Measurements from ENCODE around the gene KRTAP12-1. TPM values are rescaled to one million over a fixed set of nuclear protein-coding genes. Genes with fewer than 3 reads are reported as not detected.
"Not testable (repeated sequence)": the region's sequence is repeated elsewhere in the genome, so short reads cannot be mapped to it uniquely, and the experiment has no call there.

Gene KRTAP12-1
- total RNA-seq, 1 donor from 2014 or later = not detected

DNA sequence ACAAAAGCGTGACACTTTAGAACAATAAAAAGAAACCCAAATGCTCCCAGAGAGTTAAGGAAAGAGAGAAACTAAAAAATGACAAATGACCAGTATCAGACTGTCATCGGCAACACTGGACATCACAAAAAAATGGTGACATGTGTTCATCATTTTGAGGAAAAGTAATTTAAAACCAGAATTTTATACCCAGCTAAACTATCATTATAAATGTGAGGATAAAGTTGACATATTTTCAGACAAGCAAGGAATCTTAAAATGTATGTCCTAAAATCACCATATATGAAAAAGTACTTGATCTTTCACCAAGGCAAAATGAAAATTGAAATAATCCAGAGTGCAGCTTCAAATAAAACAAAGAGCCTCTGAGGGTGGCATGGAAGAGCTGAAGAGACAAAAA is 37.1 kb downstream of the KRTAP12-1 start:
- no peak for DNase-seq

DNA sequence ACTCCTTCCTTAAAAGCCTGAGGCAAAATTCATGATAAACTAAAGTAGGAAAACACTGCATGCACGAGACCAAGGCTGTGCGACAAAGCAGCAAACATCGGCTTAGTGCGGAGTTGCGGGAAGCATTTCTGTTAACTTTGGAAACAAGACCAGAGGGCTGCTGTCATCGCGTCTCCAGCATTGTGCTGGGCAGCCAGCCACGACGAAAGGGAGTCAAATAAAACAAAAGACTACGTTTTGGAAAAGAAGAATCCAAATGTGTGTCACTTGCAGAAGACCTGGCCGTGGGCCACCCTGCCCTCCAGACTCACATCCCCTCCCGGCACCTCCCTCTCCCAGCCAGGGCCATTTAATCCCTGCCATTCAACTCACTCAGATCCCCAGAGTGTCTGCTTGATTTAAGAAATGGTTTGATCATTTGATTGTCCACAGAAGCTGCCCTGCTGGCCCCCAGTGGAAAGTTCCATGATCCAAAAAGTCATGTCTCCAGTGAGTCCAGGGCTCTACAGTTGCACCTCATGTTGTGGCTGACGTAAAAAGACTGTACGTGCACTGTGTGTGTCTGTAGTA is 38.1 kb downstream of the KRTAP12-1 start:
- DNase-seq = peak; percentile 22

DNA sequence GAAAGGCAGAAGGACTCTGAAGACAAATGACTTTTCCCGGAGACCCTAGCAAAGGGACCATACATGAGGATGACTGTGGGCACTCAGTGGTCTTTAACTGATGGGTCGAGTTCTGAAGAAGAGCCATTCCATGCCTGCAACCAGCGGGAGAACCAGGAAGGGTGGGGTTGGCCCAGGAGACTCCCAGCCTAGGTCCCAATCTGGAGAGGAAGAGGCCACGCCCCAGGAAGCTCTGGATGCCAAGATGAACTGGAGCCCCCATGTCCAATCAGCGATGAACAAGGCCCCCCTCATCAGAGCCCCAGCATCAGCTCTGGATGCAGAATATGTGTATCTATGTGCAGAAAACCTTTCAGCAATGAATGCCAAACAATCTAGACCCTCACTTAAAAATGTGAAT is 41.2 kb downstream of the KRTAP12-1 start:
- no peak for DNase-seq

GRCh38 chr21:44639331-44639655 is 42.7 kb downstream of the KRTAP12-1 start:
- no peak for DNase-seq

- not testable (repeated sequence) for DNase-seq
Observed at GRCh38 chr21:44638506-44639330, 43.2 kb downstream of the KRTAP12-1 start.

- not testable (repeated sequence) for DNase-seq
Observed at GRCh38 chr21:44637851-44638348, 44.1 kb downstream of the KRTAP12-1 start.

- DNase-seq = no peak
Observed at GRCh38 chr21:44637018-44637850, 44.7 kb downstream of the KRTAP12-1 start, which contains the start of gene KRTAP10-10. Gene KRTAP10-10 (plus strand): TSS chr21:44637356. CDS start chr21:44637418, 62 bp downstream.

GRCh38 chr21:44636209-44637017 is 45.5 kb downstream of the KRTAP12-1 start:
- DNase-seq = no peak

GRCh38 chr21:44632067-44632466 is 49.9 kb downstream of the KRTAP12-1 start:
- no peak for DNase-seq

Small RNA genes within 50 kb of the gene (small RNA-seq; reads per million reads assigned to genes)
- not detected for gene KRTAP12-6P (ENCODE audit: low replicate concordance)

Other genes starting within 250 kb of the KRTAP12-1 start
- gene LRRC3, start 226.7 kb downstream of the KRTAP12-1 start, total RNA-seq = 2.4 TPM
- gene KRTAP10-1, start 142.0 kb downstream of the KRTAP12-1 start, total RNA-seq = not detected
- gene KRTAP10-2, start 130.7 kb downstream of the KRTAP12-1 start, total RNA-seq = not detected
- gene KRTAP10-3, start 123.4 kb downstream of the KRTAP12-1 start, total RNA-seq = not detected
- not detected for gene KRTAP10-4, start 108.4 kb downstream of the KRTAP12-1 start, total RNA-seq
- not detected for gene KRTAP10-5, start 101.6 kb downstream of the KRTAP12-1 start, total RNA-seq
- not detected for gene KRTAP10-6, start 89.7 kb downstream of the KRTAP12-1 start, total RNA-seq
- not detected for gene KRTAP10-7, start 81.6 kb downstream of the KRTAP12-1 start, total RNA-seq
- gene KRTAP10-8, start 70.1 kb downstream of the KRTAP12-1 start, total RNA-seq = not detected
- not detected for gene KRTAP10-9, start 55.1 kb downstream of the KRTAP12-1 start, total RNA-seq
- not detected for gene KRTAP10-10, start 44.8 kb downstream of the KRTAP12-1 start, total RNA-seq
- not detected for gene KRTAP10-11, start 35.7 kb downstream of the KRTAP12-1 start, total RNA-seq
- not detected for gene KRTAP12-4, start 27.5 kb downstream of the KRTAP12-1 start, total RNA-seq
- not detected for gene KRTAP12-3, start 24.2 kb downstream of the KRTAP12-1 start, total RNA-seq
- not detected for gene KRTAP12-2, start 15.2 kb downstream of the KRTAP12-1 start, total RNA-seq
- not detected for gene KRTAP10-12, start 15.0 kb upstream of the KRTAP12-1 start, total RNA-seq
- 1.0 TPM for gene TSPEAR, start 29.4 kb upstream of the KRTAP12-1 start, total RNA-seq
- gene UBE2G2, start 119.7 kb upstream of the KRTAP12-1 start, total RNA-seq = 80.2 TPM
- gene SUMO3, start 135.9 kb upstream of the KRTAP12-1 start, total RNA-seq = 52.4 TPM
- gene PTTG1IP, start 191.5 kb upstream of the KRTAP12-1 start, total RNA-seq = 172 TPM
- gene ITGB2, start 238.7 kb upstream of the KRTAP12-1 start, total RNA-seq = 17.3 TPM

Data from tongue (tissue), 3 donors.